Activated CD4-positive, alpha-beta T cell treated with anti-CD3 and anti-CD28 coated beads, Interleukin-2, amount 10 ng/mL, durations not matched to agents 24 days and 14 days (primary cell): Measurements from ENCODE around the gene MYL3. TPM values are rescaled to one million over a fixed set of nuclear protein-coding genes. Genes with fewer than 3 reads are reported as not detected.

Experiments
- DNase-seq: peaks from one replicate; pipeline ENCODE4 v3.0.0; 2022
- H3K27ac Mint-ChIP-seq: one replicate; pipeline ENCODE4 v1.8.0; 2022; ENCODE audit warnings: mild to moderate bottlenecking, mixed read lengths
- H3K27me3 Mint-ChIP-seq: one replicate; pipeline ENCODE4 v1.8.0; 2022; ENCODE audit warnings: mixed read lengths
- H3K36me3 Mint-ChIP-seq: one replicate; pipeline ENCODE4 v1.8.0; 2022; ENCODE audit warnings: low read depth, mild to moderate bottlenecking, mixed read lengths
- H3K4me1 Mint-ChIP-seq: one replicate; pipeline ENCODE4 v1.8.0; 2021; ENCODE audit warnings: mixed read lengths
- H3K4me3 Mint-ChIP-seq: one replicate; pipeline ENCODE4 v1.8.0; 2022; ENCODE audit warnings: mild to moderate bottlenecking, moderate library complexity, mixed read lengths
- H3K9me3 Mint-ChIP-seq: one replicate; pipeline ENCODE4 v1.8.0; 2021; ENCODE audit warnings: mixed read lengths
- intact Hi-C: fragments of 100-400 bp; cut with micrococcal nuclease; formaldehyde crosslinking; loops from one replicate; pipeline ENCODE4 v1.15.1; 2023
- total RNA-seq: library from RNA; stranded (reverse); gene quantifications from 2 replicates; pipeline ENCODE4 v1.2.3, GENCODE V29; 2022

MYL3 gene
- total RNA-seq, 1 donor from 2014 or later, result not detected

- DNase-seq, result no peak
- intact Hi-C loops, result no loop called here
- Mint-ChIP-seq H3K4me3 (no peak overlapping the region), H3K36me3 (no peaks in the 10 kb centered on the region), H3K9me3 (no peaks in the 10 kb centered on the region), H3K27ac (no peak overlapping the region), H3K27me3 (no peaks in the 10 kb centered on the region), H3K4me1 (peaks cover under 1% of the 10 kb centered on the region)
Observed at GRCh38 chr3:46850468-46850779, 12.8 kb downstream of the MYL3 start.

- intact Hi-C loops, result no loop called here
- no peak for DNase-seq
- Mint-ChIP-seq H3K27ac (no peak overlapping the region), H3K27me3 (peaks cover 3% of the 10 kb centered on the region), H3K4me1 (peaks cover 3% of the 10 kb centered on the region), H3K9me3 (no peaks in the 10 kb centered on the region), H3K36me3 (no peaks in the 10 kb centered on the region), H3K4me3 (no peak overlapping the region)
Observed at GRCh38 chr3:46849686-46850467, 13.4 kb downstream of the MYL3 start.

GRCh38 chr3:46849045-46849631, 14.1 kb downstream of the MYL3 start:
- Mint-ChIP-seq H3K27ac (no peak overlapping the region), H3K27me3 (peaks cover 9% of the 10 kb centered on the region), H3K4me1 (peaks cover 5% of the 10 kb centered on the region), H3K9me3 (no peaks in the 10 kb centered on the region), H3K36me3 (no peaks in the 10 kb centered on the region), H3K4me3 (no peak overlapping the region)
- intact Hi-C loops, result no loop called here
- no peak for DNase-seq

- peak; percentile 76 for DNase-seq
- Mint-ChIP-seq H3K4me1 (peaks cover 5% of the 10 kb centered on the region), H3K27ac (no peak overlapping the region), H3K9me3 (no peaks in the 10 kb centered on the region), H3K4me3 (no peak overlapping the region), H3K27me3 (peaks cover 13% of the 10 kb centered on the region), H3K36me3 (no peaks in the 10 kb centered on the region)
- intact Hi-C loops, result no loop called here
Observed at GRCh38 chr3:46848271-46849044, 14.8 kb downstream of the MYL3 start.

- H3K27ac Mint-ChIP-seq, result no peak overlapping the region
- intact Hi-C loops, result no loop called here
- H3K36me3 Mint-ChIP-seq, result no peaks in the 10 kb centered on the region
- no peak for DNase-seq
- peaks cover 19% of the 10 kb centered on the region for H3K27me3 Mint-ChIP-seq
- no peaks in the 10 kb centered on the region for H3K9me3 Mint-ChIP-seq
- H3K4me1 Mint-ChIP-seq, result peaks cover 5% of the 10 kb centered on the region
- H3K4me3 Mint-ChIP-seq, result no peak overlapping the region
Observed at GRCh38 chr3:46847744-46848143, 15.5 kb downstream of the MYL3 start.

GRCh38 chr3:46846624-46847542, 16.4 kb downstream of the MYL3 start:
- Mint-ChIP-seq H3K4me3 (peak overlapping the region; percentile 73), H3K27me3 (peaks cover 19% of the 10 kb centered on the region), H3K36me3 (no peaks in the 10 kb centered on the region), H3K9me3 (no peaks in the 10 kb centered on the region), H3K27ac (no peak overlapping the region), H3K4me1 (peaks cover 5% of the 10 kb centered on the region)
- DNase-seq, result no peak
- intact Hi-C loops, result no loop called here

- peak; percentile 89 for DNase-seq
- Mint-ChIP-seq H3K4me1 (peaks cover 5% of the 10 kb centered on the region), H3K9me3 (peaks cover 5% of the 10 kb centered on the region), H3K27ac (no peak overlapping the region), H3K4me3 (peak overlapping the region; percentile 73), H3K27me3 (peaks cover 22% of the 10 kb centered on the region), H3K36me3 (peaks cover 2% of the 10 kb centered on the region)
- intact Hi-C loops, result no loop called here
Observed at GRCh38 chr3:46845860-46846623, 17.2 kb downstream of the MYL3 start.

GRCh38 chr3:46845397-46845859, 17.8 kb downstream of the MYL3 start:
- intact Hi-C loops, result no loop called here
- no peak for DNase-seq
- H3K4me1 Mint-ChIP-seq, result peaks cover 5% of the 10 kb centered on the region
- H3K27me3 Mint-ChIP-seq, result peaks cover 22% of the 10 kb centered on the region
- peaks cover 2% of the 10 kb centered on the region for H3K36me3 Mint-ChIP-seq
- peak overlapping the region; percentile 74 for H3K27ac Mint-ChIP-seq
- peaks cover 6% of the 10 kb centered on the region for H3K9me3 Mint-ChIP-seq
- peak overlapping the region; percentile 73 for H3K4me3 Mint-ChIP-seq

- DNase-seq, result no peak
- Mint-ChIP-seq H3K4me3 (peak overlapping the region; percentile 73), H3K9me3 (peaks cover 9% of the 10 kb centered on the region), H3K27ac (no peak overlapping the region), H3K27me3 (peaks cover 22% of the 10 kb centered on the region), H3K36me3 (peaks cover 2% of the 10 kb centered on the region), H3K4me1 (peaks cover 5% of the 10 kb centered on the region)
- intact Hi-C loops, result no loop called here
Observed at GRCh38 chr3:46844881-46845312, 18.3 kb downstream of the MYL3 start.

GRCh38 chr3:46844397-46844796, 18.8 kb downstream of the MYL3 start:
- H3K4me3 Mint-ChIP-seq, result peak overlapping the region; percentile 7
- H3K27me3 Mint-ChIP-seq, result peaks cover 22% of the 10 kb centered on the region
- peaks cover 2% of the 10 kb centered on the region for H3K36me3 Mint-ChIP-seq
- peaks cover 9% of the 10 kb centered on the region for H3K9me3 Mint-ChIP-seq
- no peak for DNase-seq
- intact Hi-C loops, result no loop called here
- H3K4me1 Mint-ChIP-seq, result peaks cover 5% of the 10 kb centered on the region
- no peak overlapping the region for H3K27ac Mint-ChIP-seq

- intact Hi-C loops, result no loop called here
- peaks cover 23% of the 10 kb centered on the region for H3K27me3 Mint-ChIP-seq
- H3K4me1 Mint-ChIP-seq, result peaks cover 5% of the 10 kb centered on the region
- H3K9me3 Mint-ChIP-seq, result peaks cover 10% of the 10 kb centered on the region
- H3K36me3 Mint-ChIP-seq, result peaks cover 2% of the 10 kb centered on the region
- DNase-seq, result no peak
- no peak overlapping the region for H3K27ac Mint-ChIP-seq
- no peak overlapping the region for H3K4me3 Mint-ChIP-seq
Observed at GRCh38 chr3:46843508-46843907, 19.7 kb downstream of the MYL3 start.

- H3K4me3 Mint-ChIP-seq, result no peak overlapping the region
Observed at GRCh38 chr3:46840491-46840890, 22.8 kb downstream of the MYL3 start.

GRCh38 chr3:46838301-46838700, 24.9 kb downstream of the MYL3 start:
- no peaks in the 10 kb centered on the region for H3K4me1 Mint-ChIP-seq
- intact Hi-C loops, result no loop called here
- peaks cover 21% of the 10 kb centered on the region for H3K9me3 Mint-ChIP-seq
- no peak for DNase-seq
- no peak overlapping the region for H3K27ac Mint-ChIP-seq
- H3K36me3 Mint-ChIP-seq, result peaks cover 2% of the 10 kb centered on the region
- no peak overlapping the region for H3K4me3 Mint-ChIP-seq
- H3K27me3 Mint-ChIP-seq, result peaks cover 15% of the 10 kb centered on the region

More at GRCh38 chr3:46840491-46840890, 22.8 kb downstream of the MYL3 start:
- Mint-ChIP-seq H3K27ac (no peak overlapping the region), H3K36me3 (peaks cover 2% of the 10 kb centered on the region), H3K4me1 (peaks cover 5% of the 10 kb centered on the region), H3K9me3 (peaks cover 21% of the 10 kb centered on the region), H3K27me3 (peaks cover 29% of the 10 kb centered on the region)
- no peak for DNase-seq
- intact Hi-C loops, result no loop called here
